DOHH2 (cell line): ENCODE measurements around the gene B9D2.

Experiments
- CTCF ChIP-seq: fragments of 200-600 bp; sonication (generic); IDR thresholded peaks from one replicate; pipeline ENCODE4 v1.5.1; 2014; ENCODE audit warnings: antibody characterized with exemption, mild to moderate bottlenecking, low read depth, low read length; ENCODE audit not compliant: poor library complexity, severe bottlenecking
- EZH2phosphoT487 ChIP-seq: fragments of 200-600 bp; sonication (generic); IDR thresholded peaks from 2 replicates; pipeline ENCODE4 v1.6.1; 2017; ENCODE audit warnings: borderline replicate concordance, mild to moderate bottlenecking, antibody characterized with exemption, low read length, moderate library complexity, mixed read lengths

GRCh38 chr19:41411100-41411967 is 47.4 kb upstream of the B9D2 start:
- no peak for TF ChIP-seq CTCF
- TF ChIP-seq EZH2phosphoT487, result no peak
